GM12878 (cell line): ENCODE data around the gene SLC20A1. TPM values are rescaled to one million over a fixed set of nuclear protein-coding genes. Genes with fewer than 3 reads are reported as not detected.

ENCODE experiments used
- BCL11A ChIP-seq: IDR thresholded peaks from 2 replicates; pipeline ENCODE4 v1.6.1; 2011; ENCODE audit warnings: low read depth, low read length
- CBFB ChIP-seq: IDR thresholded peaks from 2 replicates; pipeline ENCODE4 v1.6.1; 2016; ENCODE audit warnings: antibody characterized with exemption, low read depth
- CHD4 ChIP-seq: fragments of 200-600 bp; sonication (generic); IDR thresholded peaks from 2 replicates; pipeline ENCODE4 v1.6.1; 2016; ENCODE audit warnings: mild to moderate bottlenecking
- CREB1 ChIP-seq: IDR thresholded peaks from 2 replicates; pipeline ENCODE4 v1.6.1; 2012; ENCODE audit warnings: low read depth, mild to moderate bottlenecking, inconsistent platforms
- IKZF2 ChIP-seq, 2 experiments: fragments of 450-650 bp; IDR thresholded peaks; 2 replicates each; pipeline ENCODE4 v1.6.1; 2017; ENCODE audit warnings: mild to moderate bottlenecking in 2 of 2, moderate library complexity in 2 of 2
- MEF2A ChIP-seq: IDR thresholded peaks from 2 replicates; pipeline ENCODE4 v1.6.1; 2011; ENCODE audit warnings: low read depth, mild to moderate bottlenecking, low read length, moderate library complexity; ENCODE audit not compliant: insufficient read depth
- NFYA ChIP-seq: IDR thresholded peaks from 2 replicates; pipeline ENCODE4 v1.6.1; 2011; ENCODE audit warnings: low read depth, mild to moderate bottlenecking, low read length, improper control_type of control experiment, borderline replicate concordance
- NR2F1 ChIP-seq: fragments of 450-650 bp; conservative IDR thresholded peaks from 2 replicates; pipeline ENCODE4 v1.6.1; 2017; ENCODE audit warnings: mild to moderate bottlenecking
- PAX8 ChIP-seq: fragments of 450-650 bp; IDR thresholded peaks from 2 replicates; pipeline ENCODE4 v1.6.1; 2017; ENCODE audit warnings: mild to moderate bottlenecking, moderate library complexity
- POLR2AphosphoS5 ChIP-seq: IDR thresholded peaks from 2 replicates; pipeline ENCODE4 v1.6.1; 2011; ENCODE audit warnings: mild to moderate bottlenecking, low read length, inconsistent platforms
- RAD51 ChIP-seq: fragments of 450-650 bp; IDR thresholded peaks from 2 replicates; pipeline ENCODE4 v1.6.1; 2016; ENCODE audit warnings: moderate library complexity, mild to moderate bottlenecking, inconsistent platforms
- RB1 ChIP-seq: fragments of 450-650 bp; formaldehyde crosslinking; IDR thresholded peaks from 2 replicates; pipeline ENCODE4 v1.6.1; 2017; ENCODE audit warnings: mild to moderate bottlenecking, borderline replicate concordance
- STAT1 ChIP-seq: fragments of 450-650 bp; conservative IDR thresholded peaks from 2 replicates; pipeline ENCODE4 v1.6.1; 2014; ENCODE audit warnings: antibody characterized with exemption, mild to moderate bottlenecking
- TCF12 ChIP-seq: IDR thresholded peaks from 2 replicates; pipeline ENCODE4 v1.6.1; 2011; ENCODE audit warnings: low read depth, mild to moderate bottlenecking, low read length
- ZBED1 ChIP-seq: IDR thresholded peaks from 2 replicates; pipeline ENCODE4 v1.6.1; 2016; ENCODE audit warnings: borderline replicate concordance
- polyA plus RNA-seq, 11 experiments: library from polyadenylated mRNA; depleted of rRNA in 4 of 11; unstranded in 6 of 11; stranded (reverse) in 5 of 11; fragments of >200 nt; fragmentation: Nextera tagmentation in 4 of 11; fragmentation: Illumina TruSeq in 1 of 11; extraction: Ambion mirVana in 4 of 11; extraction: Trizol in 1 of 11; gene quantifications; 1 replicate in 1 of 11; 2 replicates in 10 of 11; pipeline versions ENCODE4 v1.2.1 to v1.2.3, GENCODE V29; 2011 to 2016; ENCODE audit warnings: inconsistent platforms in 2 of 11, missing spikeins in 2 of 11, low read depth in 1 of 11
- total RNA-seq, 4 experiments: library from RNA; depleted of rRNA in 3 of 4; stranded (reverse); fragments of >200 nt in 3 of 4; fragmentation: Illumina TruSeq in 1 of 4; extraction: Trizol in 1 of 4; gene quantifications; 2 replicates each; pipeline versions ENCODE4 v1.2.1 to v1.2.3, GENCODE V29; 2013 to 2021
- TF ChIP-seq, protein P1 (sequence below): fragments of 450-650 bp; IDR thresholded peaks from 2 replicates; pipeline ENCODE4 v1.6.1; 2017; ENCODE audit warnings: low read depth, mild to moderate bottlenecking, moderate library complexity
- TF ChIP-seq, protein P2 (sequence below): IDR thresholded peaks from 2 replicates; pipeline ENCODE4 v1.6.1; 2011; ENCODE audit warnings: borderline replicate concordance, low read depth, mild to moderate bottlenecking, moderate library complexity, mixed read lengths, low read length; ENCODE audit not compliant: insufficient read depth; ENCODE audit errors: extremely low read length
- TF ChIP-seq, protein P3 (sequence below): fragments of 450-650 bp; IDR thresholded peaks from 2 replicates; pipeline ENCODE4 v1.6.1; 2016; ENCODE audit warnings: mild to moderate bottlenecking
- TF ChIP-seq, protein P4 (sequence below): fragments of 450-650 bp; IDR thresholded peaks from 2 replicates; pipeline ENCODE4 v1.6.1; 2016; ENCODE audit warnings: mild to moderate bottlenecking, moderate library complexity, borderline replicate concordance
- TF ChIP-seq, protein P5 (sequence below): IDR thresholded peaks from 2 replicates; pipeline ENCODE4 v1.6.1; 2011; ENCODE audit warnings: low read depth, mild to moderate bottlenecking, low read length, moderate library complexity, borderline replicate concordance; ENCODE audit errors: extremely low read depth
- TF ChIP-seq, protein P6 (sequence below): IDR thresholded peaks from 2 replicates; pipeline ENCODE4 v1.6.1; 2012; ENCODE audit warnings: low read depth, low read length, improper control_type of control experiment

Gene SLC20A1
- total and polyA plus RNA-seq, 10 of the 15 experiments (the other 5 are each of a cell fraction or from before 2014, with no cell fraction given), result 21.2 to 59.1 (median 43.2) TPM

DNA sequence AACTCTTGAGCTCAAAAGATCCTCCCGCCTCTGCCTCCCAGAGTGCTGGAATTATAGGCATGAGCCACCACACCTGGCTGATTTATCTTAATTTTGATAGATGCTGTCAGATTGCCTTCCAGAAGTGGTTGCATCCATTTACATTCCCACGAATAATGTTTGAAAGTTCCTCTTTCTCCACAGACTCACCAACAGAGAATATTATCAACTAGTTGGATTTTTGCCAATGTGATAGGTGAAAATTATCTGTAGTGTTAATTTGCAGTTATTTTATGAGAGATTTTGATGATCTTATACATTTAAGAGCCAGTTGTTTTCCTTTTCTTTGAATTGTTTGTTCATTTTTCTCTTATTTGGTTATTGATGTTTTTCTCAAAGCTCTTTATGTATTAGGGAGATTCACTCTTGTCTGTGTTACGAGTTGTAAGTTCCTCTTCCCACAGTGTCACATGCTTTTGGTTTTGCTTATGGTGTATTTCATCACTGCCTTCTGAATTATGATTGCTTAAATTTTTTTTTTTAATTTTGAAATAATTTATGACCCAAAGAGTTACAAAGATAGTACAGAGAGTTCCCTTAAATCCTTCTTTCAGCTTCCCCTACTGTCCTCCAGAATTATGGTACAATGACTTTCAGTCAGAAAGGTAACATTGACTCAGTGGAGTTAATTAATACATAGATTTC lies 54.4 kb downstream of the SLC20A1 start (continued):
- TF ChIP-seq, protein P1, sequence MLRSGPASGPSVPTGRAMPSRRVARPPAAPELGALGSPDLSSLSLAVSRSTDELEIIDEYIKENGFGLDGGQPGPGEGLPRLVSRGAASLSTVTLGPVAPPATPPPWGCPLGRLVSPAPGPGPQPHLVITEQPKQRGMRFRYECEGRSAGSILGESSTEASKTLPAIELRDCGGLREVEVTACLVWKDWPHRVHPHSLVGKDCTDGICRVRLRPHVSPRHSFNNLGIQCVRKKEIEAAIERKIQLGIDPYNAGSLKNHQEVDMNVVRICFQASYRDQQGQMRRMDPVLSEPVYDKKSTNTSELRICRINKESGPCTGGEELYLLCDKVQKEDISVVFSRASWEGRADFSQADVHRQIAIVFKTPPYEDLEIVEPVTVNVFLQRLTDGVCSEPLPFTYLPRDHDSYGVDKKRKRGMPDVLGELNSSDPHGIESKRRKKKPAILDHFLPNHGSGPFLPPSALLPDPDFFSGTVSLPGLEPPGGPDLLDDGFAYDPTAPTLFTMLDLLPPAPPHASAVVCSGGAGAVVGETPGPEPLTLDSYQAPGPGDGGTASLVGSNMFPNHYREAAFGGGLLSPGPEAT, result peak; percentile 38; the same call in 1 of the 2 replicates
- TF ChIP-seq CHD4 (no peak), NFYA (no peak), NR2F1 (no peak), BCL11A (no peak), MEF2A (no peak), IKZF2 (IDR thresholded peaks at IDR 0.05) (no peak), RB1 (no peak), POLR2AphosphoS5 (no peak), TCF12 (no peak), RAD51 (peak; percentile 83), PAX8 (no peak), CBFB (no peak), CREB1 (no peak), ZBED1 (no peak), STAT1 (no peak)
- TF ChIP-seq, protein P2, sequence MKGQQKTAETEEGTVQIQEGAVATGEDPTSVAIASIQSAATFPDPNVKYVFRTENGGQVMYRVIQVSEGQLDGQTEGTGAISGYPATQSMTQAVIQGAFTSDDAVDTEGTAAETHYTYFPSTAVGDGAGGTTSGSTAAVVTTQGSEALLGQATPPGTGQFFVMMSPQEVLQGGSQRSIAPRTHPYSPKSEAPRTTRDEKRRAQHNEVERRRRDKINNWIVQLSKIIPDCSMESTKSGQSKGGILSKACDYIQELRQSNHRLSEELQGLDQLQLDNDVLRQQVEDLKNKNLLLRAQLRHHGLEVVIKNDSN, result no peak
- TF ChIP-seq, protein P3, sequence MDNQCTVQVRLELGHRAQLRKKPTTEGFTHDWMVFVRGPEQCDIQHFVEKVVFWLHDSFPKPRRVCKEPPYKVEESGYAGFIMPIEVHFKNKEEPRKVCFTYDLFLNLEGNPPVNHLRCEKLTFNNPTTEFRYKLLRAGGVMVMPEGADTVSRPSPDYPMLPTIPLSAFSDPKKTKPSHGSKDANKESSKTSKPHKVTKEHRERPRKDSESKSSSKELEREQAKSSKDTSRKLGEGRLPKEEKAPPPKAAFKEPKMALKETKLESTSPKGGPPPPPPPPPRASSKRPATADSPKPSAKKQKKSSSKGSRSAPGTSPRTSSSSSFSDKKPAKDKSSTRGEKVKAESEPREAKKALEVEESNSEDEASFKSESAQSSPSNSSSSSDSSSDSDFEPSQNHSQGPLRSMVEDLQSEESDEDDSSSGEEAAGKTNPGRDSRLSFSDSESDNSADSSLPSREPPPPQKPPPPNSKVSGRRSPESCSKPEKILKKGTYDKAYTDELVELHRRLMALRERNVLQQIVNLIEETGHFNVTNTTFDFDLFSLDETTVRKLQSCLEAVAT, result 0 out of 2 replicates have a peak, but pooled peaks have one; percentile 15
- TF ChIP-seq, protein P4, sequence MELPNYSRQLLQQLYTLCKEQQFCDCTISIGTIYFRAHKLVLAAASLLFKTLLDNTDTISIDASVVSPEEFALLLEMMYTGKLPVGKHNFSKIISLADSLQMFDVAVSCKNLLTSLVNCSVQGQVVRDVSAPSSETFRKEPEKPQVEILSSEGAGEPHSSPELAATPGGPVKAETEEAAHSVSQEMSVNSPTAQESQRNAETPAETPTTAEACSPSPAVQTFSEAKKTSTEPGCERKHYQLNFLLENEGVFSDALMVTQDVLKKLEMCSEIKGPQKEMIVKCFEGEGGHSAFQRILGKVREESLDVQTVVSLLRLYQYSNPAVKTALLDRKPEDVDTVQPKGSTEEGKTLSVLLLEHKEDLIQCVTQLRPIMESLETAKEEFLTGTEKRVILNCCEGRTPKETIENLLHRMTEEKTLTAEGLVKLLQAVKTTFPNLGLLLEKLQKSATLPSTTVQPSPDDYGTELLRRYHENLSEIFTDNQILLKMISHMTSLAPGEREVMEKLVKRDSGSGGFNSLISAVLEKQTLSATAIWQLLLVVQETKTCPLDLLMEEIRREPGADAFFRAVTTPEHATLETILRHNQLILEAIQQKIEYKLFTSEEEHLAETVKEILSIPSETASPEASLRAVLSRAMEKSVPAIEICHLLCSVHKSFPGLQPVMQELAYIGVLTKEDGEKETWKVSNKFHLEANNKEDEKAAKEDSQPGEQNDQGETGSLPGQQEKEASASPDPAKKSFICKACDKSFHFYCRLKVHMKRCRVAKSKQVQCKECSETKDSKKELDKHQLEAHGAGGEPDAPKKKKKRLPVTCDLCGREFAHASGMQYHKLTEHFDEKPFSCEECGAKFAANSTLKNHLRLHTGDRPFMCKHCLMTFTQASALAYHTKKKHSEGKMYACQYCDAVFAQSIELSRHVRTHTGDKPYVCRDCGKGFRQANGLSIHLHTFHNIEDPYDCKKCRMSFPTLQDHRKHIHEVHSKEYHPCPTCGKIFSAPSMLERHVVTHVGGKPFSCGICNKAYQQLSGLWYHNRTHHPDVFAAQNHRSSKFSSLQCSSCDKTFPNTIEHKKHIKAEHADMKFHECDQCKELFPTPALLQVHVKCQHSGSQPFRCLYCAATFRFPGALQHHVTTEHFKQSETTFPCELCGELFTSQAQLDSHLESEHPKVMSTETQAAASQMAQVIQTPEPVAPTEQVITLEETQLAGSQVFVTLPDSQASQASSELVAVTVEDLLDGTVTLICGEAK, result no peak
- TF ChIP-seq, protein P5, sequence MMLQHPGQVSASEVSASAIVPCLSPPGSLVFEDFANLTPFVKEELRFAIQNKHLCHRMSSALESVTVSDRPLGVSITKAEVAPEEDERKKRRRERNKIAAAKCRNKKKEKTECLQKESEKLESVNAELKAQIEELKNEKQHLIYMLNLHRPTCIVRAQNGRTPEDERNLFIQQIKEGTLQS, result no peak
- TF ChIP-seq, protein P6, sequence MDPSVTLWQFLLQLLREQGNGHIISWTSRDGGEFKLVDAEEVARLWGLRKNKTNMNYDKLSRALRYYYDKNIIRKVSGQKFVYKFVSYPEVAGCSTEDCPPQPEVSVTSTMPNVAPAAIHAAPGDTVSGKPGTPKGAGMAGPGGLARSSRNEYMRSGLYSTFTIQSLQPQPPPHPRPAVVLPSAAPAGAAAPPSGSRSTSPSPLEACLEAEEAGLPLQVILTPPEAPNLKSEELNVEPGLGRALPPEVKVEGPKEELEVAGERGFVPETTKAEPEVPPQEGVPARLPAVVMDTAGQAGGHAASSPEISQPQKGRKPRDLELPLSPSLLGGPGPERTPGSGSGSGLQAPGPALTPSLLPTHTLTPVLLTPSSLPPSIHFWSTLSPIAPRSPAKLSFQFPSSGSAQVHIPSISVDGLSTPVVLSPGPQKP, result no peak
